Activated CD8-positive, alpha-beta T cell treated with anti-CD3 and anti-CD28 coated beads for 36 hours (primary cell): Measurements from ENCODE around the gene PIGW. TPM values are rescaled to one million over a fixed set of nuclear protein-coding genes. Genes with fewer than 3 reads are reported as not detected.

Experiments used
- ATAC-seq: fragments of 200-7000 bp; cut with Tn5 transposase; one replicate; pipeline ENCODE4 v1.10.0; 2021; ENCODE audit warnings: mild to moderate bottlenecking, moderate library complexity
- CTCF ChIA-PET: fragments of 350-600 bp; sonication (Branson Sonifier 250); formaldehyde crosslinking; loops from one replicate; lab custom pipeline; 2021; ENCODE audit warnings: antibody characterized with exemption; lab: Charles Lee
- POLR2A ChIA-PET: fragments of 350-600 bp; sonication (Branson Sonifier 250); formaldehyde crosslinking; loops from one replicate; lab custom pipeline; 2021; ENCODE audit warnings: antibody characterized with exemption; lab: Charles Lee
- DNase-seq: peaks from one replicate; pipeline ENCODE4 v3.0.0-alpha.2; 2020
- H3K27ac Mint-ChIP-seq: one replicate; pipeline ENCODE4 v1.8.0; 2021; ENCODE audit warnings: mild to moderate bottlenecking, mixed read lengths
- H3K27me3 Mint-ChIP-seq: one replicate; pipeline ENCODE4 v1.8.0; 2021; ENCODE audit warnings: mixed read lengths
- H3K36me3 Mint-ChIP-seq: one replicate; pipeline ENCODE4 v1.8.0; 2021; ENCODE audit warnings: low read depth, mixed read lengths
- H3K4me1 Mint-ChIP-seq: one replicate; pipeline ENCODE4 v1.8.0; 2021; ENCODE audit warnings: low read depth, mixed read lengths
- H3K4me3 Mint-ChIP-seq: one replicate; pipeline ENCODE4 v1.8.0; 2021; ENCODE audit warnings: mild to moderate bottlenecking, moderate library complexity, mixed read lengths
- H3K9me3 Mint-ChIP-seq: one replicate; pipeline ENCODE4 v1.8.0; 2021; ENCODE audit warnings: mixed read lengths
- CTCF ChIP-seq: fragments of 200-600 bp; IDR thresholded peaks from one replicate; pipeline ENCODE4 v1.8.0; 2022; ENCODE audit warnings: antibody characterized with exemption, mild to moderate bottlenecking
- intact Hi-C: fragments of 100-400 bp; cut with micrococcal nuclease; formaldehyde crosslinking; loops from one replicate; pipeline ENCODE4 v1.10.0; 2022
- total RNA-seq, 2 experiments: library from RNA; stranded (reverse); gene quantifications; one replicate each; pipeline ENCODE4 v1.2.3, GENCODE V29; 2021

PIGW gene
- total RNA-seq, 2 experiments from 2014 or later = 11.0 to 11.9 TPM

- H3K36me3 Mint-ChIP-seq = peaks cover 52% of the 10 kb centered on the region
- no peaks in the 10 kb centered on the region for H3K9me3 Mint-ChIP-seq
- no peak for TF ChIP-seq CTCF
- POLR2A ChIA-PET = interaction anchor here (1.1 to 1.4 kb wide), 2 partner anchors 12 to 19 kb away, joined by 3 to 4 read pairs; no protein-coding TSS in a partner anchor
- DNase-seq (no peak), ATAC-seq (no peak)
- intact Hi-C loops = no loop called here
- H3K4me1 Mint-ChIP-seq = no peaks in the 10 kb centered on the region
- CTCF ChIA-PET = no interaction called here
- H3K27me3 Mint-ChIP-seq = no peaks in the 10 kb centered on the region
- H3K27ac Mint-ChIP-seq = no peak overlapping the region
- no peak overlapping the region for H3K4me3 Mint-ChIP-seq
Observed at GRCh38 chr17:36512641-36513040, 22.1 kb upstream of the PIGW start.

GRCh38 chr17:36514856-36515255 lies 19.9 kb upstream of the PIGW start:
- no peaks in the 10 kb centered on the region for H3K27me3 Mint-ChIP-seq
- CTCF ChIA-PET = no interaction called here
- H3K4me1 Mint-ChIP-seq = no peaks in the 10 kb centered on the region
- TF ChIP-seq CTCF = no peak
- no peak for ATAC-seq
- intact Hi-C loops = no loop called here
- POLR2A ChIA-PET = interaction anchor here (0.9 to 2.9 kb wide), 4 partner anchors 10 to 19 kb away, joined by 3 to 16 read pairs (median 6); partner anchors contain the start of genes MYO19 and PIGW
- H3K36me3 Mint-ChIP-seq = peaks cover 55% of the 10 kb centered on the region
- H3K27ac Mint-ChIP-seq = no peak overlapping the region
- no peak for DNase-seq
- no peaks in the 10 kb centered on the region for H3K9me3 Mint-ChIP-seq
- no peak overlapping the region for H3K4me3 Mint-ChIP-seq

- intact Hi-C loops = no loop called here
- no peak for TF ChIP-seq CTCF
- POLR2A ChIA-PET = interaction anchor here (0.8 to 2.9 kb wide), 3 partner anchors 11 to 18 kb away, joined by 3 to 16 read pairs (median 9); partner anchors contain the start of genes MYO19 and PIGW
- no peak overlapping the region for H3K27ac Mint-ChIP-seq
- no peak for DNase-seq
- no peaks in the 10 kb centered on the region for H3K27me3 Mint-ChIP-seq
- CTCF ChIA-PET = no interaction called here
- no peaks in the 10 kb centered on the region for H3K4me1 Mint-ChIP-seq
- H3K9me3 Mint-ChIP-seq = no peaks in the 10 kb centered on the region
- no peak overlapping the region for H3K4me3 Mint-ChIP-seq
- peaks cover 59% of the 10 kb centered on the region for H3K36me3 Mint-ChIP-seq
- ATAC-seq = no peak
Observed at GRCh38 chr17:36515837-36516236, 18.9 kb upstream of the PIGW start.

- no peaks in the 10 kb centered on the region for H3K9me3 Mint-ChIP-seq
- intact Hi-C loops = no loop called here
- CTCF ChIA-PET = interaction anchor here (1.7 kb wide), 1 partner anchor 80 kb away, joined by 4 read pairs; no protein-coding TSS in a partner anchor
- H3K27ac Mint-ChIP-seq = no peak overlapping the region
- DNase-seq = no peak
- peaks cover 22% of the 10 kb centered on the region for H3K4me1 Mint-ChIP-seq
- peaks cover 67% of the 10 kb centered on the region for H3K36me3 Mint-ChIP-seq
- no peak for TF ChIP-seq CTCF
- H3K4me3 Mint-ChIP-seq = no peak overlapping the region
- ATAC-seq = no peak
- POLR2A ChIA-PET = interaction anchor here (5.7 kb wide), 1 partner anchor 12 kb away, joined by 36 read pairs; the partner anchor contains the start of genes MYO19 and PIGW
- no peaks in the 10 kb centered on the region for H3K27me3 Mint-ChIP-seq
Observed at GRCh38 chr17:36523113-36523512, 11.7 kb upstream of the PIGW start.

- peak overlapping the region; percentile 60 for H3K27ac Mint-ChIP-seq
- intact Hi-C loops = no loop called here
- ATAC-seq = peak; percentile 77
- POLR2A ChIA-PET = interaction anchor here (0.7 to 5.7 kb wide), 5 partner anchors 11 to 38 kb away, joined by 3 to 36 read pairs (median 3); partner anchors contain the start of genes MYO19, PIGW and ZNHIT3
- CTCF ChIA-PET = interaction anchor here (1.7 to 1.8 kb wide), 2 partner anchors 10 to 79 kb away, joined by 4 to 10 read pairs; partner anchors contain the start of genes MYO19 and PIGW
- no peaks in the 10 kb centered on the region for H3K27me3 Mint-ChIP-seq
- no peak overlapping the region for H3K4me3 Mint-ChIP-seq
- H3K4me1 Mint-ChIP-seq = peaks cover 25% of the 10 kb centered on the region
- H3K9me3 Mint-ChIP-seq = no peaks in the 10 kb centered on the region
- H3K36me3 Mint-ChIP-seq = peaks cover 61% of the 10 kb centered on the region
- DNase-seq = peak; percentile 10
- no peak for TF ChIP-seq CTCF
Observed at GRCh38 chr17:36524428-36524876, 10.3 kb upstream of the PIGW start.
